ENCODE measurements around the gene SEL1L. TPM values are rescaled to one million over a fixed set of nuclear protein-coding genes. Genes with fewer than 3 reads are reported as not detected.
"Not testable (repeated sequence)": the region's sequence is repeated elsewhere in the genome, so short reads cannot be mapped to it uniquely, and the experiment has no call there.

SEL1L gene
- polyA plus RNA-seq, 2 of the 4 experiments (the other 2 are of a cell fraction), result 25.9 to 43.2 TPM

- CTCF ChIA-PET, result interaction anchor here (1.7 to 2.2 kb wide), 2 partner anchors 9 to 23 kb away, joined by 7 to 8 read pairs; no protein-coding TSS in a partner anchor
- TF ChIP-seq CHD2 (IDR thresholded peaks at IDR 0.05; ENCODE audit: low read length, partially characterized antibody), result no peak
- TF ChIP-seq BHLHE40 (IDR thresholded peaks at IDR 0.05; ENCODE audit: low read depth, low read length), result no peak
- no peak for TF ChIP-seq ZC3H11A (IDR thresholded peaks at IDR 0.05)
- no peak for TF ChIP-seq HMGXB4 (CRISPR knock-in tag; IDR thresholded peaks at IDR 0.05; ENCODE audit: borderline replicate concordance)
- TF ChIP-seq USF2 (IDR thresholded peaks at IDR 0.05), result no peak
- TF ChIP-seq SREBF2 (IDR thresholded peaks at IDR 0.05), result no peak
- no peak for TF ChIP-seq MAFK (IDR thresholded peaks at IDR 0.05; ENCODE audit: partially characterized antibody)
- TF ChIP-seq RFX5 (IDR thresholded peaks at IDR 0.05), result no peak
- no peak for TF ChIP-seq RNF2 (IDR thresholded peaks at IDR 0.05; ENCODE audit: borderline replicate concordance, low read depth)
- TF ChIP-seq HES2 (IDR thresholded peaks at IDR 0.05), result no peak
- TF ChIP-seq POLR2AphosphoS2 (conservative IDR thresholded peaks at IDR 0.05; ENCODE audit: low read length), result no peak
- TF ChIP-seq FOXS1 (CRISPR knock-in tag; IDR thresholded peaks at IDR 0.05), result no peak
- no peak for TF ChIP-seq TFCP2L1 (CRISPR knock-in tag; IDR thresholded peaks at IDR 0.05)
- no peak for TF ChIP-seq TP53 (CRISPR knock-in tag; IDR thresholded peaks at IDR 0.05)
- TF ChIP-seq CTCF (IDR thresholded peaks at IDR 0.05), result no peak
- no peak for TF ChIP-seq PBX3 (IDR thresholded peaks at IDR 0.05)
- TF ChIP-seq ZSCAN20 (CRISPR knock-in tag; IDR thresholded peaks at IDR 0.05), result no peak
- ATAC-seq (no peak), FAIRE-seq (no peak), DNase-seq (ENCODE audit: low read depth in 1 of 2, low spot score in 1 of 2) (no peak)
- H3K27ac ChIP-seq, result no peak overlapping the region
- H3K9me3 ChIP-seq, result no peaks in the 10 kb centered on the region
- H3K4me1 ChIP-seq, result no peaks in the 10 kb centered on the region
- H3K4me3 ChIP-seq, result no peak overlapping the region
- WGBS (ENCODE audit: missing lambda C conversion rate), result 61% methylated on average over 5 of the region's 5 CpGs
- H3K4me2 ChIP-seq, result no peak overlapping the region
- POLR2A ChIA-PET, result no interaction called here
Measured at GRCh38 chr14:81430235-81430634, 103.4 kb downstream of the SEL1L start.

- DNase-seq (ENCODE audit: low read depth in 1 of 2, low spot score in 1 of 2); H3K9me3 ChIP-seq; POLR2A ChIA-PET; FAIRE-seq; H3K4me3 ChIP-seq; H3K4me1 ChIP-seq; ATAC-seq; H3K4me2 ChIP-seq; H3K27ac ChIP-seq: not testable (repeated sequence)
- CTCF ChIA-PET, result interaction anchor here (1.0 to 2.2 kb wide), 4 partner anchors 9 to 160 kb away, joined by 3 to 8 read pairs (median 8); no protein-coding TSS in a partner anchor
- 71% methylated on average over 11 of the region's 11 CpGs for WGBS (ENCODE audit: missing lambda C conversion rate)
Measured at GRCh38 chr14:81429749-81430148, 103.9 kb downstream of the SEL1L start.

GRCh38 chr14:81429028-81429427, 104.6 kb downstream of the SEL1L start:
- FAIRE-seq (no peak), ATAC-seq (no peak), DNase-seq (ENCODE audit: low read depth in 1 of 2, low spot score in 1 of 2) (no peak)
- 80% methylated on average over 1 of the region's 1 CpG for WGBS (ENCODE audit: missing lambda C conversion rate)
- H3K9me3 ChIP-seq, result no peaks in the 10 kb centered on the region
- no peak overlapping the region for H3K27ac ChIP-seq
- CTCF ChIA-PET, result interaction anchor here (1.0 to 1.7 kb wide), 3 partner anchors 10 to 159 kb away, joined by 3 to 8 read pairs (median 8); no protein-coding TSS in a partner anchor
- H3K4me2 ChIP-seq, result no peak overlapping the region
- no peak overlapping the region for H3K4me3 ChIP-seq
- no peaks in the 10 kb centered on the region for H3K4me1 ChIP-seq
- POLR2A ChIA-PET, result no interaction called here
- TF ChIP-seq ATOH8 (CRISPR knock-in tag; IDR thresholded peaks at IDR 0.05; ENCODE audit: low read depth) (no peak), USF2 (IDR thresholded peaks at IDR 0.05) (no peak), RFX5 (IDR thresholded peaks at IDR 0.05) (no peak), PHF8 (IDR thresholded peaks at IDR 0.05; ENCODE audit: borderline replicate concordance, low read depth) (no peak), EP300 (IDR thresholded peaks at IDR 0.05) (no peak), CEBPB (IDR thresholded peaks at IDR 0.05) (no peak), ZFP36 (IDR thresholded peaks at IDR 0.05; ENCODE audit: borderline replicate concordance, partially characterized antibody) (no peak), FOXS1 (CRISPR knock-in tag; IDR thresholded peaks at IDR 0.05) (no peak), RARB (CRISPR knock-in tag; IDR thresholded peaks at IDR 0.05) (no peak), RAD21 (conservative IDR thresholded peaks at IDR 0.05 in 1 of 2, IDR thresholded peaks at IDR 0.05 in 1 of 2) (no peak), BHLHE40 (IDR thresholded peaks at IDR 0.05; ENCODE audit: low read depth, low read length) (no peak), CBX2 (IDR thresholded peaks at IDR 0.05; ENCODE audit: borderline replicate concordance, low read depth) (no peak), ESRRA (IDR thresholded peaks at IDR 0.05; ENCODE audit: borderline replicate concordance, low read length) (no peak), ZC3H11A (IDR thresholded peaks at IDR 0.05) (no peak)
